ENCODE data around the gene KRTDAP. TPM values are rescaled to one million over a fixed set of nuclear protein-coding genes. Genes with fewer than 3 reads are reported as not detected.
A peak's percentile ranks its signal among the peaks of the same experiment; 100 is the strongest.

KRTDAP gene
- total RNA-seq, 2 experiments from 2014 or later, result not detected

DNA sequence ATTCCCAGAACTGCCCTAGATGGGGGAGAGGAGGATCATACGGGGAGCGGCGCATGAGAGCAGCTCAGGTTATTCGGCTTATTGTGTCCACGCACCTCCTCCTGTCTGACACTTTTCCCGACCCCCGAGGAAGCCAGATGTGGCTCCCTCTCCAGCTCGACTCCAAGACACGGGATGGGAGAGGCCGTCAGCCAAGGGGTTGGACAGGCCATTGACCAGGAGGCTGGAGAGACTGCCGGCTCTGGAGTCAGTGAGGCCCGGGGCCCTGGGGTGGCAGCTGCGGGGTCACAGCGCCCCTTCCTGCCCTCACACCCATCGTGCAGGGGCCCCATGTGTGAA lies 20.3 kb upstream of the KRTDAP start:
- ATAC-seq (no peak), DNase-seq (no peak)
- peaks cover 16% of the 10 kb centered on the region for H3K4me1 Mint-ChIP-seq (ENCODE audit: low read depth)
- ChIA-PET POLR2A (no interaction called here), CTCF (interaction anchor here (0.7 to 2.8 kb wide), 22 partner anchors 10 to 197 kb away, joined by 3 to 14 read pairs (median 5); partner anchors contain the start of gene COX6B1)
- peaks cover 54% of the 10 kb centered on the region for H3K27me3 Mint-ChIP-seq (ENCODE audit: low read depth)
- H3K9me3 Mint-ChIP-seq (ENCODE audit: insufficient read depth), result no peaks in the 10 kb centered on the region
- H3K27ac Mint-ChIP-seq, result no peak overlapping the region
- no peaks in the 10 kb centered on the region for H3K36me3 Mint-ChIP-seq (ENCODE audit: low read depth)
- no peak overlapping the region for H3K4me3 Mint-ChIP-seq

DNA sequence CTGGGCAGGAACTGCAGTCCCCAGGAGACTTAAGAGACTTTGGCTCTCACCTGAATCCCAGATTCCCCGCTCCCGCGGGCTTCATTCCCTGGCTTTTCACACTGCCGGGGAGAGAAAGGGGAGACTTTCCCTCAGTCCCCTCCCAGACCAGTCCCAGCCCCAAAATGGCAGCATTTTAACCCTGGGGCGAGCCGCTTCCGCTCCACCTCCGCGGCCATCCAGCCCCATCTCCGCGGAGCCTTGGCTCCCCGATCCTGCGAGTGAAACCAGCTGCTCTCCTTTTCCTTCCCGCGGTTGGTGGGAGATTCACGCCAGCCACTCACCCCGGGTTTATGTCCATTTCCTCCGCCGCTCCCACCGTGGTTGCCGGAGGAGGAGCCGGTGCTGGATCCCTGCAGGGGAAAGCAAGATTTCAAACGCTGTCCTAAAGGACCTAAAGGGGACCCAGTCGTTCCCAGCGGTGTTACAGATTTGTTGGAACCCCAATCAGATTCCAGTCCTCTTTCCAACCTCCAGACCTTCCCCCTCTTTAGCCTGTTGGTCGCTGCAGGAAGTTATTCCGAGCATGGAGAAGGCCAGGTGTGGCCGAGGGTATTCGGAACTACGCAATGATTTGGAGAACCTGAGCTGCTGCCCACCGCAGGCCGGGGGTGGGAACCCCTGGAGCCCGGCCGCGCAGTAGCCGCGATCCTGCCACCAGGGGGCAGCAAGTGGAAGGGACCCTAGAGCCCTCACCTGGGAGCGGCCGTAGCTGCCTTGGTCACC lies 19.8 kb upstream of the KRTDAP start:
- DNase-seq (peak; percentile 78), ATAC-seq (peak; percentile 85)
- peaks cover 58% of the 10 kb centered on the region for H3K27me3 Mint-ChIP-seq (ENCODE audit: low read depth)
- ChIA-PET POLR2A (no interaction called here), CTCF (interaction anchor here (0.7 to 3.7 kb wide), 23 partner anchors 9 to 196 kb away, joined by 3 to 22 read pairs (median 5); partner anchors contain the start of gene COX6B1)
- no peaks in the 10 kb centered on the region for H3K9me3 Mint-ChIP-seq (ENCODE audit: insufficient read depth)
- H3K4me1 Mint-ChIP-seq (ENCODE audit: low read depth), result peaks cover 16% of the 10 kb centered on the region
- peak overlapping the region; percentile 38 for H3K4me3 Mint-ChIP-seq
- no peaks in the 10 kb centered on the region for H3K36me3 Mint-ChIP-seq (ENCODE audit: low read depth)
- no peak overlapping the region for H3K27ac Mint-ChIP-seq

DNA sequence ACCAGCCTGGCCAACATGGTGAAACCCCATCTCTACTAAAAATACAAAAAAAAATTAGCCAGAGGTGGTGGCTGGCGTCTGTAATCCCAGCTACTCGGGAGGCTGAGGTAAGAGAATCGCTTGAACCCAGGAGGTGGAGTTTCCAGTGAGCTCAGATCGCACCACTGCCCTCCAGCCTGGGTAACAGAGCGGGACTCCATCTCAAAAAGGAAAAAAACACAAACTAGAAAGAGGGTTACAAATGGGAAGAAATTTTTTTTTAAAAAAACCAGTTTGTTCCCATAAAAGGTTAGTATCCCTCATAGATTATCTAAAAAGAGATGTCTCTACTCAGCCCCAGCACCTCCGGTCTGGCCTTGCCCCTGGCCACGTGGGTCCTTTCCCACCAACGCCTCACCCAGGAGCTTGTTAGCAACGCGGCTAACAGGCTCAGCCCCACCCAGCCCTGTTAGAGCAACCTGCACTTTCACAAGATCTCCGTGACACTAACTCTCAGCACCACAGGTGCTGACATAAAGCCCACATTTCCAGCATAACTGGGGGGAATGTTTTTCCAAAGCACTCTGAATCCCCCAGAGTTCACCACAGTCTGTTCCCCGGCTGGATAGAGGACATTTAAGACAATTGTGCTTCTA lies 18.9 kb upstream of the KRTDAP start:
- H3K36me3 Mint-ChIP-seq (ENCODE audit: low read depth), result no peaks in the 10 kb centered on the region
- DNase-seq (peak; percentile 60), ATAC-seq (peak; percentile 50)
- H3K4me1 Mint-ChIP-seq (ENCODE audit: low read depth), result peaks cover 16% of the 10 kb centered on the region
- ChIA-PET POLR2A (interaction anchor here (1.2 kb wide), 1 partner anchor 14 kb away, joined by 3 read pairs; no protein-coding TSS in a partner anchor), CTCF (interaction anchor here (1.0 to 3.7 kb wide), 9 partner anchors 11 to 155 kb away, joined by 3 to 22 read pairs (median 7); no protein-coding TSS in a partner anchor)
- no peak overlapping the region for H3K4me3 Mint-ChIP-seq
- no peak overlapping the region for H3K27ac Mint-ChIP-seq
- H3K27me3 Mint-ChIP-seq (ENCODE audit: low read depth), result peaks cover 56% of the 10 kb centered on the region
- H3K9me3 Mint-ChIP-seq (ENCODE audit: insufficient read depth), result no peaks in the 10 kb centered on the region

DNA sequence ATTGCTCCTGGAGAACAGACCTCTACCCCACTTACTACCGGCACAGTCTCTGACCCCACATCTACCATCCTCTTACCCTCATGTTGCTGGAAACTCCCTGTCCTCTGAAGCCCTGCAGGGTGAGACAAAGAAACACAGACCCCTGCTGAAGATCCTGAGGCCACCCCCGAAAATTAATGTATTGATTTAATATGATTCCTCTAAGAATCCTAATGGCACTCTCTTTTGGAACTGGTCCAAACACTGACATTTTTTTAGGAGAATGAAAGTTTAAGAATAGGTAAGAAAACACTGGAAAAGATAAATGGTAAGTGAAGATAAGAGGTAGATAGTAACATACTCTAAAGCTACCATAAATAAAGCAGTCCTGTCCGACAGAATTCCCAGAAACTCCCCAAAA lies 17.9 kb upstream of the KRTDAP start:
- ChIA-PET CTCF (interaction anchor here (0.6 to 3.7 kb wide), 5 partner anchors 13 to 441 kb away, joined by 3 to 22 read pairs (median 6); no protein-coding TSS in a partner anchor), POLR2A (interaction anchor here (1.2 kb wide), 1 partner anchor 13 kb away, joined by 3 read pairs; no protein-coding TSS in a partner anchor)

DNA sequence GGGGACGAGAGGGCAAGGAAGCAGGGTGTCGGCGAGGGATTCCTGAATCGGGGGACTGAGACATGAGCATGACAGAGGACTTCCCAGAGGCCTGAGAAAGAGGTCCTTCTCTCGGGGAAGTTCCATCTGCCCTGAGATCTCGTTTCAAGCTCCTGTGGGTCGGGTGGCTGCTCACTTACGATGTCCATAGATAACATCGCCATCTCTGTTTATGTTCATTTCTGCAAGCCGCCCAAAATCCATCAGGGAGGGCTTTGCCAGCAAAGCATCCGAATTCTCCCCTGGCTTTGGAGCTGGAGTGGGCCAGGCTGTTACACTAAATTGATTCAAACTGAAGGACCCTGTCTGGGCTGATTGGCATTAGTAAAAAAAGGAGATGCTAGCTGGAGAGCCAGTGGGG lies 17.3 kb upstream of the KRTDAP start:
- no peaks in the 10 kb centered on the region for H3K36me3 Mint-ChIP-seq (ENCODE audit: low read depth)
- ChIA-PET CTCF (interaction anchor here (0.7 to 3.7 kb wide), 3 partner anchors 12 to 41 kb away, joined by 3 to 22 read pairs (median 6); no protein-coding TSS in a partner anchor), POLR2A (no interaction called here)
- DNase-seq, result no peak
- no peak overlapping the region for H3K27ac Mint-ChIP-seq
- peaks cover 16% of the 10 kb centered on the region for H3K4me1 Mint-ChIP-seq (ENCODE audit: low read depth)
- H3K27me3 Mint-ChIP-seq (ENCODE audit: low read depth), result peaks cover 48% of the 10 kb centered on the region
- H3K4me3 Mint-ChIP-seq, result no peak overlapping the region
- H3K9me3 Mint-ChIP-seq (ENCODE audit: insufficient read depth), result no peaks in the 10 kb centered on the region
- ATAC-seq, result no peak

More for the DNA sequence above, 17.9 kb upstream of the KRTDAP start:
- Mint-ChIP-seq H3K9me3 (ENCODE audit: insufficient read depth) (no peaks in the 10 kb centered on the region), H3K27ac (no peak overlapping the region), H3K4me3 (no peak overlapping the region), H3K36me3 (ENCODE audit: low read depth) (no peaks in the 10 kb centered on the region), H3K27me3 (ENCODE audit: low read depth) (peaks cover 53% of the 10 kb centered on the region), H3K4me1 (ENCODE audit: low read depth) (peaks cover 16% of the 10 kb centered on the region)
- ATAC-seq (no peak), DNase-seq (no peak)

DNA sequence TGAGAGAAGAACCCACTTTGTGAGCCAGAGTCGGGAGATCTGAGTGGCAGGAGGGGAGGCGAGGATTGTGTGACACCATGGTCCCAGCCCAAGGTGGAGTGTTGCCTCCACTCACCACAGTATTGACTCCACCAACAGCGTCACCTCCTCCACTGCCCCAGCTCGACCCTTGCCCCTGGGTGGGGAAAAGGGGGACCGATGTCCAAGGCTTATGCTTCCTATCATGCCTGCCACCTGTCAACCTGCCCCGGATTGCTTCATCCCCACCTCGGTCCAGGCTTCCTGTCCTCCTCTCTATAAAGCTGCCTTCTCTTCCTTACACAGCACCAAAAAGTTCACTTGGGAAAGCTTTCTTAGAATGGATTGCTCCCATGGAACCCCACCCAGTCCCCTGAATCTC lies 15.7 kb upstream of the KRTDAP start:
- ATAC-seq (no peak), DNase-seq (no peak)
- H3K27ac Mint-ChIP-seq, result no peak overlapping the region
- H3K27me3 Mint-ChIP-seq (ENCODE audit: low read depth), result peaks cover 45% of the 10 kb centered on the region
- H3K4me3 Mint-ChIP-seq, result no peak overlapping the region
- CTCF ChIA-PET, result interaction anchor here (1.0 to 3.7 kb wide), 2 partner anchors 11 to 38 kb away, joined by 3 to 22 read pairs; no protein-coding TSS in a partner anchor
- H3K36me3 Mint-ChIP-seq (ENCODE audit: low read depth), result no peaks in the 10 kb centered on the region
- H3K9me3 Mint-ChIP-seq (ENCODE audit: insufficient read depth), result no peaks in the 10 kb centered on the region
- POLR2A ChIA-PET, result interaction anchor here (0.6 kb wide), 1 partner anchor 87 kb away, joined by 3 read pairs; no protein-coding TSS in a partner anchor
- peaks cover 16% of the 10 kb centered on the region for H3K4me1 Mint-ChIP-seq (ENCODE audit: low read depth)

DNA sequence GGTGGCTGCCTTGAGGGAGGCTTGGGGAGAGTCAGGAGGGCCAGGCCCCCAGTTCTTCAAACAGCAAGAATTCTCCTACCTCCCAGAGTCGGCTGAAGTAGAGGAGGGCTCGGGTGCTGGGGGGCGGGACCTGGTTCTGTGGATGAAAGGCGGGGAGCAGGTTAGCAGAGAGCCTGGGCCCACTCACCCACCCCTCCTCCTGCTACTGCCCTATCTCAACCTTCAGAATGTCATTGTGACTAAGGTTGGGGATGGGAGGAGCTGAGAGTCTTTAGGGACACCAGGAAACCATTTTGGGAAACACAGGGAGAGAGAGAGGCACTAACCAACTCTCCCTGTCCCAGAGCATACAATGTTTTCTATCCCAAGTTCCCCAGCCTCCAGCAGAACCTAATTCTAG lies 12.5 kb upstream of the KRTDAP start:
- ChIA-PET CTCF (interaction anchor here (1.5 to 2.8 kb wide), 2 partner anchors 8 to 150 kb away, joined by 3 to 14 read pairs; no protein-coding TSS in a partner anchor), POLR2A (interaction anchor here (0.6 kb wide), 1 partner anchor 96 kb away, joined by 3 read pairs; no protein-coding TSS in a partner anchor)
- H3K9me3 Mint-ChIP-seq (ENCODE audit: insufficient read depth), result no peaks in the 10 kb centered on the region
- H3K4me1 Mint-ChIP-seq (ENCODE audit: low read depth), result no peaks in the 10 kb centered on the region
- ATAC-seq (no peak), DNase-seq (no peak)
- H3K36me3 Mint-ChIP-seq (ENCODE audit: low read depth), result no peaks in the 10 kb centered on the region
- peaks cover 18% of the 10 kb centered on the region for H3K27me3 Mint-ChIP-seq (ENCODE audit: low read depth)
- H3K27ac Mint-ChIP-seq, result no peak overlapping the region
- H3K4me3 Mint-ChIP-seq, result no peak overlapping the region

DNA sequence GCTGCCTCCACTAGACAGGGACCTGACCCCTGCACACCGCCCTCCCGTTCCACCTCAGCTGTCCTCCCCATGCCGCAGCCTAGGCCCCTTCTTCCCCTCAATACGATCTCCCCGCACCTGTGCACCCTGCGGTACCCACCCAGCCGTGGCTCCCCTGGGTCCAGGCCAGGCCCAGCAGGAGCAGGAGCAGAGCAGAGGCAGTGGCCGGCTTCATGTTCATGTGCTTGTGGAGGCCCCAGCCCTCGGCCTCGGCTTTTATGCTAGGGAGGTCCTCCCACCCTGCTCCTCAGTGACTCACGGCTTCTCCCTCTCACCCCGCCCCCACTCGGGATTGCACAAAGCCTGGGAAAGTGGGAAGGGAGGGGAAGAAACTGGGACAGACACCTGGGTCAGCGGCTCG lies 11.4 kb upstream of the KRTDAP start:
- H3K9me3 Mint-ChIP-seq (ENCODE audit: insufficient read depth), result no peaks in the 10 kb centered on the region
- H3K27ac Mint-ChIP-seq, result no peak overlapping the region
- no peaks in the 10 kb centered on the region for H3K36me3 Mint-ChIP-seq (ENCODE audit: low read depth)
- DNase-seq (no peak), ATAC-seq (no peak)
- POLR2A ChIA-PET, result no interaction called here
- CTCF ChIA-PET, result no interaction called here
- H3K4me3 Mint-ChIP-seq, result no peak overlapping the region
- H3K27me3 Mint-ChIP-seq (ENCODE audit: low read depth), result peaks cover 12% of the 10 kb centered on the region
- no peaks in the 10 kb centered on the region for H3K4me1 Mint-ChIP-seq (ENCODE audit: low read depth)

DNA sequence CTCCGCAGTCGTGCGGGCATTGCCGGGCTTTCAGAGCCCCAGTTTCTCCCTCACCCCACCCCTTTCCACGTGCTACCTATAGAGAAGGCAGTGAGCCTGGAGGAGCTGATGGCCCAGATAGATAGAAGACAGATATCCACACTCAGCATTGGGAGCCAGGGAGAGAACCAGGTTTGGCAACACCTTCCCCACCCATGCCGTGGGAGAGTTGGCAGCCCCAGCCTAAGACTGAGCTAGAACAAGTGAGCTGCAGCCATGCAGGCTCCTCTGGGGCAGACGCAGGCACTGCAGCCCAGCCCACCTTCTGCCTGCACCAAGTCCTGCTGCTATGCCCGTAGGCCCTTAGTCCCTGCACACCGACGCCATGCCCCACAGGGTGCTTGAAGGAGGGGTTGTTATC lies 10.3 kb upstream of the KRTDAP start:
- H3K4me3 Mint-ChIP-seq, result no peak overlapping the region
- DNase-seq (no peak), ATAC-seq (no peak)
- H3K27ac Mint-ChIP-seq, result no peak overlapping the region
- no peaks in the 10 kb centered on the region for H3K4me1 Mint-ChIP-seq (ENCODE audit: low read depth)
- ChIA-PET POLR2A (no interaction called here), CTCF (interaction anchor here (1.0 to 1.1 kb wide), 2 partner anchors 10 to 148 kb away, joined by 3 read pairs; no protein-coding TSS in a partner anchor)
- no peaks in the 10 kb centered on the region for H3K9me3 Mint-ChIP-seq (ENCODE audit: insufficient read depth)
- no peaks in the 10 kb centered on the region for H3K36me3 Mint-ChIP-seq (ENCODE audit: low read depth)
- peaks cover 7% of the 10 kb centered on the region for H3K27me3 Mint-ChIP-seq (ENCODE audit: low read depth)

DNA sequence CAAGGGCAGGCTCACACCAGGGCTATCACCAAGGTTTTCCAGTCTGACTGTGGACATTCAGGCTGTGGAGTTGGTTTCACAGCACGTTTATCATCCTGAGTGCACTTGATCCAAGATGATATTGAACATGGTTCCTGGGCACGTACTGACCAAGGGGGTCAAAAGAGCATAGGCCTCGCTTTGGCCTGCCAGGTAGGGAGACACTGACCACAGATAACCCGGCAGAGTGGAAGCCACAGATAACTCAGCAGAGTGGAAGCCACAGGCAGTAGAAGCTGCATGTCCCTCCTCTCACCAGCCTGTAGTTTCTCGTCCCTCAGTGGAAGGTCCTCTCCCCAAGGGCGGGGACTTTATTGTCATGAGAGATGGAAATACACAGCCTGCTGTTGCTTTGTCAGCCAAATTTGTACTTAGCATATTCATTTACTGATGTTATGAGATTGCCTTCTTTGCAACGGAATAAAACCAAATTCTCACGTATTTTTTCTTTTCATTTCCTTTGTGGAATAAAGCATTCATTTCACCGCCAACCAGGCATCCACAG lies 8.8 kb upstream of the KRTDAP start:
- no peak for ATAC-seq
- no peak overlapping the region for H3K27ac Mint-ChIP-seq
- ChIA-PET CTCF (no interaction called here), POLR2A (no interaction called here)
- no peak overlapping the region for H3K4me3 Mint-ChIP-seq
- H3K27me3 Mint-ChIP-seq (ENCODE audit: low read depth), result peaks cover 3% of the 10 kb centered on the region
- no peaks in the 10 kb centered on the region for H3K9me3 Mint-ChIP-seq (ENCODE audit: insufficient read depth)
- H3K4me1 Mint-ChIP-seq (ENCODE audit: low read depth), result peaks cover 4% of the 10 kb centered on the region
- DNase-seq, result no peak
- H3K36me3 Mint-ChIP-seq (ENCODE audit: low read depth), result no peaks in the 10 kb centered on the region

DNA sequence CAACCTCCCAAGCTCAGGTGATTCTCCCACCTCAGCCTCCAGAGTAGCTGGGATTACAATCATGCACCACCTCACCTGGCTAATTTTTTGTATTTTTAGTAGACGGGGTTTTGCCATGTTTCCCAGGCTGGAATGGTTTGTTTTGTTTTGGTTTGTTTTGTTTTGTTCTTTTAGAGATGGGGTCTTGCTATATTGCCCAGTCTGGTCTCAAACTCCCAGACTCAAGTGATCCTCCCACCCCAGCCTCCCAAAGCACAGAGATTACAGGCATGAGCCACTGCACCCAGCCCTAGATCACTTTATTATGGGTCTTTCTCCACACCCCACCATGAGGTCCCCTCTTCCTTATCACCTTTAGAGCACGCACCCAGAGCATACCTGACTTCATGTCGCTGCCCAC lies 8.0 kb upstream of the KRTDAP start:
- Mint-ChIP-seq H3K27ac (no peak overlapping the region), H3K9me3 (ENCODE audit: insufficient read depth) (no peaks in the 10 kb centered on the region), H3K27me3 (ENCODE audit: low read depth) (peaks cover 7% of the 10 kb centered on the region), H3K4me1 (ENCODE audit: low read depth) (peaks cover 4% of the 10 kb centered on the region), H3K36me3 (ENCODE audit: low read depth) (no peaks in the 10 kb centered on the region), H3K4me3 (no peak overlapping the region)
- ATAC-seq (no peak), DNase-seq (no peak)
- ChIA-PET CTCF (interaction anchor here (0.7 to 1.6 kb wide), 3 partner anchors 36 to 146 kb away, joined by 3 to 4 read pairs (median 4); no protein-coding TSS in a partner anchor), POLR2A (no interaction called here)
